ENCODE results near the gene DHH. TPM values are rescaled to one million over a fixed set of nuclear protein-coding genes. Genes with fewer than 3 reads are reported as not detected.
A peak's percentile ranks its signal among the peaks of the same experiment; 100 is the strongest.

DHH gene
- total and polyA plus RNA-seq, 9 of the 15 experiments (the other 6 are each of a cell fraction or from before 2014, with no cell fraction given), result 0.07 to 2.6 (median 0.54) TPM

DNA sequence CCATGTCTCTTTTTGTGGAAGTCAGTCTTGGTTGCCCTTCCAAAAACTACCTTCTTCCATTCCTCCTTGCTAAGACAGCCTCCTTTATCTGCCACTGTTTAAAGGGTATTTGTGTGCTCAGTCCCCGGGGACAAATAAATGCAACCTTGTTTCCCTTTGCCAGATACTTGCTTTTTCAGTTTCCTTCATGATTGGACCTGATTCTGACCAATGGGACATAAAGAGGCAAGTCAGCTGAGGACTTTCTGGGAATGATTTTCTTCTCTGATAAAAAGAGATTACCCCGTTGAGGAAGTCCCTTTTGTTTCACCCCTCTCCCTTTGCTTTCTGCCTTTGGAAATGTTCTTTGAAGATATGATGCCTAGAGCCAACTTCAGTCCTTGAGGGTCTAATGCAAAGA, 44.0 kb upstream of the DHH start (continued):
- TF ChIP-seq GABPB2 (CRISPR knock-in tag; conservative IDR thresholded peaks at IDR 0.05) (no peak), ATF7 (IDR thresholded peaks at IDR 0.05) (peak; percentile 37; the same call in 1 of the 2 replicates), PML (IDR thresholded peaks at IDR 0.05; ENCODE audit: low read length) (no peak), TEAD4 (IDR thresholded peaks at IDR 0.05; ENCODE audit: low read length) (no peak), TEAD4 (CRISPR knock-in tag; IDR thresholded peaks at IDR 0.05; ENCODE audit: borderline replicate concordance) (no peak), HDGF (IDR thresholded peaks at IDR 0.05) (no peak), HDAC6 (IDR thresholded peaks at IDR 0.05; ENCODE audit: low read depth, low read length) (no peak), GTF2E2 (tag; IDR thresholded peaks at IDR 0.05) (no peak), ELF1 (tag; IDR thresholded peaks at IDR 0.05) (peak; percentile 60; the same call in 1 of the 2 replicates), NRF1 (conservative IDR thresholded peaks at IDR 0.05 in 1 of 2, IDR thresholded peaks at IDR 0.05 in 1 of 2) (no peak), CBX8 (IDR thresholded peaks at IDR 0.05; ENCODE audit: borderline replicate concordance, extremely low read depth, low read depth, low read length, poor library complexity, severe bottlenecking) (no peak), FOXJ3 (CRISPR knock-in tag; IDR thresholded peaks at IDR 0.05) (no peak), EZH2 (IDR thresholded peaks at IDR 0.05; ENCODE audit: borderline replicate concordance, low read depth, low read length) (no peak), NBN (IDR thresholded peaks at IDR 0.05; ENCODE audit: low read depth) (no peak), NCOA1 (IDR thresholded peaks at IDR 0.05; ENCODE audit: low read depth) (no peak), NFYB (IDR thresholded peaks at IDR 0.05; ENCODE audit: extremely low read depth, insufficient read length) (peak; percentile 62), TOE1 (IDR thresholded peaks at IDR 0.05; ENCODE audit: borderline replicate concordance) (no peak), TOE1 (CRISPR knock-in tag; IDR thresholded peaks at IDR 0.05; ENCODE audit: borderline replicate concordance, low read depth) (no peak), GTF2A2 (tag; IDR thresholded peaks at IDR 0.05) (no peak), ZNF695 (CRISPR knock-in tag; IDR thresholded peaks at IDR 0.05) (no peak), ELF4 (CRISPR knock-in tag; IDR thresholded peaks at IDR 0.05) (no peak)
- TF ChIP-seq, protein P1, sequence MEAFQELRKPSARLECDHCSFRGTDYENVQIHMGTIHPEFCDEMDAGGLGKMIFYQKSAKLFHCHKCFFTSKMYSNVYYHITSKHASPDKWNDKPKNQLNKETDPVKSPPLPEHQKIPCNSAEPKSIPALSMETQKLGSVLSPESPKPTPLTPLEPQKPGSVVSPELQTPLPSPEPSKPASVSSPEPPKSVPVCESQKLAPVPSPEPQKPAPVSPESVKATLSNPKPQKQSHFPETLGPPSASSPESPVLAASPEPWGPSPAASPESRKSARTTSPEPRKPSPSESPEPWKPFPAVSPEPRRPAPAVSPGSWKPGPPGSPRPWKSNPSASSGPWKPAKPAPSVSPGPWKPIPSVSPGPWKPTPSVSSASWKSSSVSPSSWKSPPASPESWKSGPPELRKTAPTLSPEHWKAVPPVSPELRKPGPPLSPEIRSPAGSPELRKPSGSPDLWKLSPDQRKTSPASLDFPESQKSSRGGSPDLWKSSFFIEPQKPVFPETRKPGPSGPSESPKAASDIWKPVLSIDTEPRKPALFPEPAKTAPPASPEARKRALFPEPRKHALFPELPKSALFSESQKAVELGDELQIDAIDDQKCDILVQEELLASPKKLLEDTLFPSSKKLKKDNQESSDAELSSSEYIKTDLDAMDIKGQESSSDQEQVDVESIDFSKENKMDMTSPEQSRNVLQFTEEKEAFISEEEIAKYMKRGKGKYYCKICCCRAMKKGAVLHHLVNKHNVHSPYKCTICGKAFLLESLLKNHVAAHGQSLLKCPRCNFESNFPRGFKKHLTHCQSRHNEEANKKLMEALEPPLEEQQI (IDR thresholded peaks at IDR 0.05), result 0 out of 2 replicates have a peak, but pooled peaks have one; percentile 23
- TF ChIP-seq, protein P2, sequence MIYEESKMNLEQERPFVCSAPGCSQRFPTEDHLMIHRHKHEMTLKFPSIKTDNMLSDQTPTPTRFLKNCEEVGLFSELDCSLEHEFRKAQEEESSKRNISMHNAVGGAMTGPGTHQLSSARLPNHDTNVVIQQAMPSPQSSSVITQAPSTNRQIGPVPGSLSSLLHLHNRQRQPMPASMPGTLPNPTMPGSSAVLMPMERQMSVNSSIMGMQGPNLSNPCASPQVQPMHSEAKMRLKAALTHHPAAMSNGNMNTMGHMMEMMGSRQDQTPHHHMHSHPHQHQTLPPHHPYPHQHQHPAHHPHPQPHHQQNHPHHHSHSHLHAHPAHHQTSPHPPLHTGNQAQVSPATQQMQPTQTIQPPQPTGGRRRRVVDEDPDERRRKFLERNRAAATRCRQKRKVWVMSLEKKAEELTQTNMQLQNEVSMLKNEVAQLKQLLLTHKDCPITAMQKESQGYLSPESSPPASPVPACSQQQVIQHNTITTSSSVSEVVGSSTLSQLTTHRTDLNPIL (CRISPR knock-in tag; IDR thresholded peaks at IDR 0.05), result no peak
- TF ChIP-seq, protein P3, sequence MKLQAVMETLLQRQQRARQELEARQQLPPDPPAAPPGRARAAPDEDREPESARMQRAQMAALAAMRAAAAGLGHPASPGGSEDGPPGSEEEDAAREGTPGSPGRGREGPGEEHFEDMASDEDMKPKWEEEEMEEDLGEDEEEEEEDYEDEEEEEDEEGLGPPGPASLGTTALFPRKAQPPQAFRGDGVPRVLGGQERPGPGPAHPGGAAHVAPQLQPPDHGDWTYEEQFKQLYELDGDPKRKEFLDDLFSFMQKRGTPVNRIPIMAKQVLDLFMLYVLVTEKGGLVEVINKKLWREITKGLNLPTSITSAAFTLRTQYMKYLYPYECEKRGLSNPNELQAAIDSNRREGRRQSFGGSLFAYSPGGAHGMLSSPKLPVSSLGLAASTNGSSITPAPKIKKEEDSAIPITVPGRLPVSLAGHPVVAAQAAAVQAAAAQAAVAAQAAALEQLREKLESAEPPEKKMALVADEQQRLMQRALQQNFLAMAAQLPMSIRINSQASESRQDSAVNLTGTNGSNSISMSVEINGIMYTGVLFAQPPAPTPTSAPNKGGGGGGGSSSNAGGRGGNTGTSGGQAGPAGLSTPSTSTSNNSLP (IDR thresholded peaks at IDR 0.05; ENCODE audit: borderline replicate concordance, low read depth, low read length), result no peak
